Ramos (cell line): ENCODE data around the gene GDPD3.

Experiments
- in situ Hi-C: fragments of 300-500 bp; cut with MboI; formaldehyde crosslinking; loops from one replicate; pipeline ENCODE4 v1.14.3; 2022; ENCODE audit warnings: low sequenced_read_pairs; ENCODE audit not compliant: unreplicated experiment

GDPD3 gene, protein sequence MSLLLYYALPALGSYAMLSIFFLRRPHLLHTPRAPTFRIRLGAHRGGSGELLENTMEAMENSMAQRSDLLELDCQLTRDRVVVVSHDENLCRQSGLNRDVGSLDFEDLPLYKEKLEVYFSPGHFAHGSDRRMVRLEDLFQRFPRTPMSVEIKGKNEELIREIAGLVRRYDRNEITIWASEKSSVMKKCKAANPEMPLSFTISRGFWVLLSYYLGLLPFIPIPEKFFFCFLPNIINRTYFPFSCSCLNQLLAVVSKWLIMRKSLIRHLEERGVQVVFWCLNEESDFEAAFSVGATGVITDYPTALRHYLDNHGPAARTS

DNA sequence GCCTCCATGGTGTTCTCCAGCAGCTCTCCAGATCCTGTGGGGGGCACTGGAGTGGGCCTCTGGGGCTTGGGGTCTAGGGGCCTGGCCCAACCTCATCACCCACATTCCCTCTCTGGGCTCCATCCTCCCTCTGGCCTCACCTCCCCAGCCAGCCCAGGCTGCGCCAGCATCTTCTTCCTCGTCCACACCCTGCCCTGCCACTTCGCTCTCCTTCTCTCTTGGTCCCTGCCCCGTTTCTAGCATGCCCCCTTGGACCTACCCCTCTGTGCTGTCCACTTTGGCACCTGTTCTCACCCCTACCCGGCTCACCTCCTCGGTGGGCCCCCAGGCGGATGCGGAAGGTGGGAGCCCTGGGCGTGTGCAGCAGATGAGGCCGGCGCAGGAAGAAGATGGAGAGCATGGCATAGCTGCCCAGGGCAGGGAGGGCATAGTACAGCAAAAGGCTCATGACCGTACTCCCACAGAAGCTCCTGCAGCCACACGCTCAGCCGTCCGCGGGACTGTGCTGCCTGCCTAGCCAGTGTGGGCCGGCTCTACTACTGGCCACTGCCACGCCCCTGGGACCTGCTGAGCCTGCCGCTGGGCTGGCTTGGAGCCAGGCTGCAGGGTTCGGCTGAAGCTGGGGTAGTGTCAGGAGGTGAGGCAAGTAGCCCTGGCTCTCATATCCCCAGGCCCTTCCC is at the start of gene GDPD3:
GDPD3 (minus strand) TSS at position 507 of the 680 bp plus-strand sequence; CDS start at position 448, 59 bp downstream.
- in situ Hi-C loops = no loop called here

DNA sequence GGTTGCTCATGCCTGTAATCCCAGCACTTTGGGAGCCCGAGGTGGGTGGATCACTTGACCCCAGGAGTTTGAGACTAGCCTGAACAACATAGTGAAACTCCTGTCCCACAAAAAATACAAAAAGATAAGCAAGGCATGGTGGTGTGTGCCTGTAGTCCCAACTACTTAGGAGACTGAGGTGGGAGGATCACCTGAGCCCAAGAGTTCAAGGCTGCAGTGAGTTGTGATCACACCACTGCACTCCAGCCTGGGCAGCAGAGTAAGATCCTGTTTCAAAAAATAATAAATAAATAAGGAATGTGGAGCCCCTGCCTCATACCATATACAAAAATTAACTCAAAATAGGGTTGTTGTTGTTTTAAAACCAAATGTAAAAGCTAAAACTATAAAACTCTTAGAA is 43.9 kb upstream of the GDPD3 start:
- in situ Hi-C loops = no loop called here

DNA sequence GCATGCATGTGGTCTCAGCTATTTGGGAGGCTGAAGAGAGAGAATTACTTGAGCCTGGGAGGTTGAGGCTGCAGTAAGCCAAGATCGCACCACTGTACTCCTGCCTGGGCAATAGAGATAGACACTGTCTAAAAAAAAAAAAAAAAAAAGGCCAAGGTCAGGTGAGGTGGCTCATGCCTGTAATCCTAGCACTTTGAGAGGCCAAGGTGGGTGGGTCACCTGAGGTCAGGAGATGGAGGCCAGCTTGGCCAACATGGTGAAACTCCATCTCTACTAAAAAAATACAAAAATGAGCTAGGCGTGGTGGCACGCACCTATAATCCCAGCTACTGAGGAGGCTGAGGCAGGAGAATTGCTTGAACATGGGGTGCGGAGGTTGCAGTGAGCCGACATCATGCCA is 41.9 kb upstream of the GDPD3 start:
- in situ Hi-C loops = no loop called here

DNA sequence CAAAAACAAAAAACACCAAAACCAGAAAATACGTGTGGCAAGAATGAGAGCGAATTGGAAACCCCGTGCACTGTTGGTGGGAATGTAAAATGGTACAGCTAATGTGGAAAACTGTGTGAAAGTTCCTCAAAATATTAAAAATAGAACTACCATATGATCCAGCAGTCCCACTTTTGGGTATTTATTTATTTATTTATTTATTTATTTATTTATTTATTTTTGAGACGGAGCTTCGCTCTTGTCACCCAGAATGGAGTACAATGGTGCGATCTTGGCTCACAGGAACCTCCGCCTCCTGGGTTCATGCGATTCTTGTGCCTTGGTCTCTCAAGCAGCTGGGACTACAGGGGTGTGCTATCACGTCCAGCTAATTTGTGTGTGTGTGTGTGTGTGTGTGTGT is 39.2 kb upstream of the GDPD3 start:
- in situ Hi-C loops = no loop called here

DNA sequence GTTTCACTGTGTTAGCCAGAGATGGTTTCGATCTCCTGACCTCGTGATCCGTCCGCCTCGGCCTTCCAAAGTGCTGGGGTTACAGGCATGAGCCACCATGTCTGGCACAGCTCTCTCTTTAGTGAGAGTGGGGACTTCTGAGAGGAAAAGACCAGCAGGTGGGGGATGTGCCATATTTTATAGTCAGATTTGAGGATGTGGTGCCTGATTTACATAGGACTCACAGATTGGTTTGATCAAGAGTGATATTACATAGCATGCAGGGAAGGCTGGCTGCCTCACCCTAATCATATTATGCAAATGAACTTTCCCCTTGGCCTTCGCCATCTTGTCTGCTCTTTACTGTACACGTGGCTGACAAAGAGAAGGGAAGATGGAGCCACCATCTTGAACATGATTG is 37.8 kb upstream of the GDPD3 start:
- in situ Hi-C loops = no loop called here

DNA sequence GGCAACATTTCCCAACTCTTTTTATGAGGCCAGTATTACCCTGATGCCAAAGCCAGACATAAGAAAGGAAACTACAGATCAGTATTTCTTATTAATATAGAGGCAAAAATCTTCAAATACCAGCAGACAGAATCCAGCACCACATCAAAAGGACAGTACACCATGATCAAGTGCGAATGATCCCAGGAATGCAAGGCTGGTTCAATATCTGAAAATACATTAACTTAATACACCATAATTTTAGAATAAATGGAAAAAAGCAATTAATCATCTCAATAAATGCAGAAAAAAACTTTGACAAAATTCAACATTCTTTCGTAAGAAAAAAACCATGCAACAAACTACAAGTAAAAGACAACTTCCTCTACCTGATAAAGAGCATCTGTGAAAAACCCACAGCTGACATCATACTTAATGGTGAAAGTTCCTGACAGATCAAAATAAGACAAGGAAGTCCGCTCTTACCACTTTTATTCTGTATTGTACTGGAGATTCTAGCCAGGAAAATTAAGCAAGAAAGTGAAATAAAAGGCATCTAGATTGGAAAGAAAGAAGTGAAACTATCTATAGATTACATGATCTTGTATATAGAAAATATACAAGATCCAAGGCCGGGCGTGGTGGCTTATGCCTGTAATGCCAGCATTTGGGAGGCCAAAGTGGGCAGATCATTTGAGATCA is 36.1 kb upstream of the GDPD3 start:
- in situ Hi-C loops = no loop called here

DNA sequence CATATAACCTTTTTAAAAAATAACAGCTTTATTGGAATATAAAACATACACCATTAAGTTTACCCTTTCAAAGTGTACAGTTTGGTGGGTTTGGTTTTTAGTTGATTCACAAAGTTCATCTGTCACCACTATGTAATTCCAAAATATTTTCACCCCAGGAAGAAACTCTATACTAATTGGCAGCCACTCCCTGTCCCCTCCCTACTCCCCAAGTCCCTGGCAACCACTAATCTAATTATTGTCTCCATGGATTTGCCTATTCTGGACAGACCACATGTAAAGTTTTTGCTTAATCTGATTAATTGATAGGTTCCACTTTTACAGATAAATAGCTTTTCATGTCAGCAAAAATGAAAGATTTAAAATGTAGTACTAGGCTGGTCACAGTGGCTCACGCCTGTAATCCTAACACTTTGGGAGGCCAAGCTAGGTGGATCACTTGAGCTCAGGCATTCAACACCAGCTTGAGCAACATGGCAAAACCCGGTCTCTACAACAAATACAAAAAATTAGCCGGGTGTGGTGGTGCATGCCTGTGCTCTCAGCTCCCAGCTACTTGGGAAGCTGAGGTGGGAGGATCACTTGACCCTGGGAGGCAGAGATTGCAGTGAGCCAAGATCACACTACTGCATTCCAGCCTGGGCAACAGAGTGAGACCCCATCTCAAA is 34.6 kb upstream of the GDPD3 start:
- in situ Hi-C loops = no loop called here

DNA sequence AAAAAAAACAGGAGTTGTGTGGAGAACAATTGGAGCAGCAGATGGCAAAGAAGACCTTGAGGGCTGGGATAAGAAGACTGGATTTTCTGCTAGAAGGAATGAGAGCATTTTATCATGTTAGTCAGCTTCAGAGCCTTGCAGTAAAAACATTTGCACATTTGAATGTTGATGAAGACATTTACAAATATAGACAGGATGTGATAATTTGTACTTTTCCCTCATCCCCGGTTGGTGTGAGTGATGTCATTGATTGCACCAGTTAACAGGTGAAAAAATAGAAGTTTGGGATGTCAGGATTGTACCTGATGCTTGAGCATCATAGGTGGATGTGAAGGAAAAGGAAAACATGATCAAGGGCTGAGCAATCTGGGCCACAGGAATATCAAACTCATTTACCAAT is 32.3 kb upstream of the GDPD3 start:
- in situ Hi-C loops = no loop called here

DNA sequence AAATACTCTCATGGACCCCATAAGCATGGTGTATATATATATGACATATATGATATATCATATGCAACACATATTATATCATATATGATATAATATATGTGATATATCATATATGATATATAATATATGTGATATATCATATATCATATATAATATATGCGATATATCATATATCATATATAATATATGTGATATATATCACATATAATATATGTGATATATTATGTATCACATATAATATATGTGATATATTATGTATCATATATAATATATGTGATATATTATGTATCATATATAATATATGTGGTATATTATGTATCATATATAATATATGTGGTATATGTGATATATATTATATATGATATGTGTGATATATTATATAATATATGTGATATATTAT is 31.6 kb upstream of the GDPD3 start:
- in situ Hi-C loops = no loop called here

DNA sequence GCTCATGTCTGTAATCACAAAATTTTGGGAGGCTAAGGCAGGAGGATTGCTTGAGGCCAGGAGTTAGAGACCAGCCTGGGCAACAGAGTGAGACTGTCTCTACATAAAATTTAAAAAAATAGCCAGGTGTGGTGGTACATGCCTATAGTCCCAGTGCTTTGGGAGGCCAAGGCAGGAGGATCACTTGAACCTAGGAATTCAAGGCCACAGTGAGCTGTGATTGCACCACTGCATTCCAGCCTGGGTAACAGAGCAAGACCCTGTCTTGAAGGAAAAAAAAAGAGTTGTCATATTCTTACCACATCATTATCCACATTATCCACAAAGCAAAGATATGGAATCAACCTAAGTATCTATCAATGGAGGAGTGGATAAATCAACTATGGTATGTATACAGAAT is 30.7 kb upstream of the GDPD3 start:
- in situ Hi-C loops = no loop called here

DNA sequence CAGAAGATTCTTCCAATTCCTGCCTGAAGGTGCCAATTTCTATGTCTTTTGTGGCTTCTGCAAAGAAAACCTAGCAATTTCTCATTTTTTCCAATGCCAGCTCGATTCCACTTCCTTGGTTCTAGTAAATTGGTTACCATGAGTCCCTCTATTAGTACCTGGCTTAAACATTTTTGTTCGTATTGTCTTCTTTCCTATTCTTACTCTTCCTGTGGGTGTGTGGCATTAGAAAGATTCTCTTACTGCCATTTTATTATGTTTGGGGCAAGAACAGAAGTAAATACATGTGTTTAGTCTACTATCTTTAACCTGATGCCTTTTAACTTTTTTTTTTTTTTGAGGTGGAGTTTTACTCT is 30.0 kb upstream of the GDPD3 start:
- in situ Hi-C loops = no loop called here

DNA sequence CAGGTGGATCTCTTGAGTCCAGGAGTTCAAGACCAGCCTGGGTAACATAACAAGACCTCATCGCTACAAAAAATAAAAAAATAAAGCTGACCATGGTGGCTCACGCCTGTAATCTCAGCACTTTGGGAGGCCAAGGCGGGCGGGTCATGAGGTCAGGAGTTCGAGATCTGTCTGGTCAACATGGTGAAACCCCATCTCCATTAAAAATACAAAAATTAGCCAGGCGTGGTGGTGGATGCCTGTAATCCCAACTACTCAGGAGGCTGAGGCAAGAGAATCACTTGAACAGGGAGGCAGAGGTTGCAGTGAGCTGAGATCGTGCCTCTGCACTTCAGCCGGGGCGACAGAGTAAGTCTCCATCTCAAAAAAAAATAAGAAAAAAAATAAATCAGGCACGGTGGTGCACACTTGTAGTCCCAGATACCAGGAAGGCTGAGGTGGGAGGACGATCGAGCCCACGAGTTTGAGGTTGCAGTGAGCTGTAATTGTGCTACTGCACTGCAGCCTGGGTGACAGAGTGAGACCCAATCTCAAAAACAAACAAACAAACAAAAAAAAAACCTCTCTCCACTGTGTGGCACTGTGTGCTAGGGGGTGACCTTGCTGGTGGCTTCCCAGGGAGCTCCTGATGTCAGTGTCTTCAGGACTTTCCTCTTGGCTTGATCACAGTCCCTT is 29.5 kb upstream of the GDPD3 start:
- in situ Hi-C loops = no loop called here

DNA sequence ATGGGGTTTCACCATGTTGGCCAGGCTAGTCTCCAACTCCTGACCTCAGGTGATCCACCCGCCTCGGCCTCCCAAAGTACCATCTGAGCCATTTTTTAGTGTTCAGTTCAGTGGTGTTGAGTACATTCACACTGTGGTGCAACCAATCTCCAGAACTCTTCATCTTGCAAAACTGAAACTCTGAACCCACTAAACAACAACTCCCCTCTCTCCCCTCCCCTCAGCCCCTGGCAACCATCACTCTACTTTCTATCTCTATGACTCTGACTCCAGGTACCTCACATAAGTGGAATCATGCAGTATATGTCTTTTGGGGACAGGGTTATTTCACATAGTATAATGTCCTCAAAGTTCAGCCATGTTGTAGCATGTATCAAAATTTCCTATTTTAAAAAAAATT is 28.4 kb upstream of the GDPD3 start:
- in situ Hi-C loops = no loop called here

DNA sequence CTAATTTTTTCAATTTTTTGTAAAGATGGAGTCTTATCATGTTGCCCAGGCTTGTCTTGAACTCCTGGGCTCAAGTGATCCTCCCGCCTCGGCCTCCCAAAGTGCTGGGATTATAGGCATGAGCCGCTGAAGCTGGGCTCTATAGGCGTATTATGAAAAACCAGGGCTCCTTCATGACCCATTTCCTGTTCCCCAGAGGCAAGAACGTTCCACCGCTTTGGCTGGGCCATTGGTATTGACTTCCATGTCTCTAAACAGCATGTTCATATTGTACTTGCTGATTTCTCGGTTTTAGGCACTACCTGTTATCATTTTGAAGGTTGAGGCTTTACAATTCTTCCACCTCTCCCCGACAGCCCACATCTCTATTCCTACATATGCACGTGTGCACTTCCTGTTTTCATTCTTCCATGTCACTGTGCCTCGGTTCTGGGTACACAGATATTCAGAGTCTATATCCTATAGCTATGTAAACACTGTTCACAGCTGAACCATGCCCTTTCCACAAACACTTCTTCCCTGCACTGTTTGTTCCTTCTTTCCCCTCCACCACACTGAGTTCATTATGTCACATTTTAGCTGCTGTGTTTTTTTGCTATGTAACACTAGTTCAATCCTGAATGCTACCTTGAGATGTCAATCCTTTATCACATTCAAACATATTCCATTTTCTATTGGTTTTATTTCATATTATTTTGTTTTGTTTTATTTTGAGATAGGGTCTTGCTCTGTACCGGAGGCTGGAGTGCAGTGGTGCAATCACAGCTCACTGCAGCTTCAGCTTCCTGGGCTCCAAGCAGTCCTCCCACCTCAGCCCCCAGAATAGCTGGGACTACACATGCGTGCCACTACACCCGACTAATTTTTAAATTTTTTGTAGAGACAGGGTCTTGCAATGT is 26.5 kb upstream of the GDPD3 start:
- in situ Hi-C loops = loop anchor here (10.0 kb wide), 1 partner anchor 55 kb away; no protein-coding TSS in a partner anchor

DNA sequence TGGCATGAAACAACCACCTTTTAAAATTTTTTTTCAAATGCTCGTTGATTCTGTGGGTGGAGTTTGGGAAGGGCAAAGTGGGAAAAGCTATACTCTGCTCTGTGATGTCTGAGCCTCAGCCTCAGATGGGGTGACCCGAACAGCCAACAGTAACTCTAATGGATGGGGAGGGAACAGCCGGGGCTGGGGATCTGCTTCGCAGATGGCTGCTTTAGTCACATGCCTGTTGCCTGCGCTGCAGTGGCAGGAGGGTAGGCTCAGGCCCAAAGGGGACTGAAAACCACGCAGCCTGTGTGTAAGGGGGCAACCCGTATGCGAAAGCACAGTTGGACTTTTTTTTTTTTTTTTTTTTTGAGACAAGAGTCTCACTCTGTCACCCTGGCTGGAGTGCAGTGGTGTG is 24.6 kb upstream of the GDPD3 start:
- in situ Hi-C loops = loop anchor here (10.0 kb wide), 1 partner anchor 53 kb away; no protein-coding TSS in a partner anchor

DNA sequence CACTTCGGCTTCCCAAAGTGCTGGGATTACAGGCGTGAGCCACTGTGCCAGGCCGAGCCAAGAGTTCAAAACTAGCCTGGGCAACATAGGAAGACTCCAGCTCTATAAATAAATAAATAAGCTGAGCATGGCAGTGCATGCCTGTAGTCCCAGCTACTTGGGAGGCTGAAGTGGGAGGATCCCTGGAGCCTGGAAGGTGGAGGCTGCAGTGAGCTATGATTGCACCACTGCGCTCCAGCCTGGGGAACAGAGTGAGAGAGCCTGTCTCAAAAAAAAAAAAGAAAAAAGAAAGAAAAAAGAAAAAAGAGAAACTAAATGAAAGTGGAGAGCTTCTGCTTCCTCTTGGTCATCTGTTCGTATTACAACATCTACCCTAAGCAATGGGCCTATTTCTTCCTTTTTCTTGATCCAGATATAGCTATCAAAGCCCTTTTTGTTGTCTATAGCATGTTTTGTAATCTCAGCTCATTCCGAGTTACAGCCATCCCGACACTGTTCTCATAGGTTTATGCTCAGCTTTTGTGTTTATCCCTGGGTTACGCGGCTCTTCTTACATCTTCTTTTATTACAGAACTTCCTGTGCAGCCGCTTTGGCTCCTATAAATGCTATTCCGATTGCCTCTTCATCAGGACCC is 23.8 kb upstream of the GDPD3 start:
- in situ Hi-C loops = loop anchor here (10.0 kb wide), 1 partner anchor 52 kb away; no protein-coding TSS in a partner anchor

DNA sequence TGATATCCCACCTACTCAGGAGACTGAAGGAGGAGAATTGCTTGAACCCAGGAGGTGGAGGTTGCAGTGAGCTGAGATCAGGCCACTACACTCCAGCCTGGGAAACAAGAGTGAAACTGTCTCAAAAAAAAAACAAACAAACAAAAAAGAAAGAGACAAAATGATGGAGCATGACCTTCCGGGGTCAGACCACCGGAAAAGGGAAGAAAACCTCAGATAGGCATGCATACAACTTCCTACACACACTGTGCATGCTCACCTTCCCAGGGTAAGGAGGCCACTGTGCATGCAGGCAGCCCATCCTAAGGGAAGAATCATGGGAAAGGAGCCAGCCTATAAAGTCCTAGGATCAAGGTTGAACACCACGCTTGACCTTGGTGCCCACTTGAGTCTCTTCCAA is 19.3 kb upstream of the GDPD3 start:
- in situ Hi-C loops = loop anchor here (10.0 kb wide), 1 partner anchor 48 kb away; no protein-coding TSS in a partner anchor

DNA sequence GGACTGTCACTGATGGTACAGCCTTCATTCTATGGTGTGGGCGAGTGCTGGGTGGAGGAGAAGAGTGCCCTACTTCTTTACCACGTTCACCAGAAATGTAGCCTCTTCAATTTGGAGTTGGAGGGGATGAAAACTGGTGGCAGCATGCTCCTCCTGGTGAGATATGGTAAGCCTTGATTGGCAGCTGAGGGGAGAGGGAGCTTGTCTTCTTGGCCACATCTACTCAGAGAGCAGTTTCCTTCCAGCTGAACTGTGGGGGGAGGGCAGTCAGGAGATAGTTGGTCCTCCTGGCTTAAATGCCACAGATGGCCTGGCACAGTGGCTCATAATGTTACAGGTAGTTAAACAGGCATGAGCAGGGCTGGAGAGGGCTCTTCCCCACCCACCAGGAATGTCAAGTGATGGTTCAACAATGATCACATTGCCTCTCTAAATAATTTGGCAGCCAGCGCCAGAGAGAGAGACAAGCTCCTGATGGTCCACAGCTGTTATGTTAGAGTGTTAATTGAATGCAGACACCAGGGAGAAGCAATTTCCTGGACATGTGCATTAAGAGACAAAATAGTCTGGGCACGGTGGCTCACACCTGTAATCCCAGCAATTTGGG is 18.6 kb upstream of the GDPD3 start:
- in situ Hi-C loops = loop anchor here (10.0 kb wide), 1 partner anchor 47 kb away; no protein-coding TSS in a partner anchor
